Prostate gland (tissue), 2 donors: ENCODE results near the gene ZNF616. TPM values are rescaled to one million over a fixed set of nuclear protein-coding genes. Genes with fewer than 3 reads are reported as not detected.

Experiments used
- DNase-seq: peaks from one replicate; pipeline ENCODE4 v3.0.0-alpha.2; 2019; ENCODE audit warnings: low spot score
- H3K27ac ChIP-seq, 2 donors: fragments of 200-600 bp; sonication (generic); 2 replicates each; pipeline ENCODE4 v1.5.1; 2017 to 2019
- H3K27me3 ChIP-seq: fragments of 200-600 bp; sonication (generic); replicated peaks from 2 replicates; pipeline ENCODE4 v1.5.1; 2019; ENCODE audit not compliant: insufficient read depth
- H3K36me3 ChIP-seq, 2 donors: fragments of 200-600 bp; sonication (generic); 1 replicate in 1 of 2; 2 replicates in 1 of 2; pipeline versions ENCODE4 v1.5.1 to v1.8.1; 2017 to 2019
- H3K4me1 ChIP-seq: fragments of 200-600 bp; sonication (generic); replicated peaks from 2 replicates; pipeline ENCODE4 v1.5.1; 2019
- H3K4me3 ChIP-seq, 2 donors: fragments of 200-600 bp; sonication (generic); 2 replicates each; pipeline ENCODE4 v1.5.1; 2017 to 2019
- H3K9me3 ChIP-seq: fragments of 200-600 bp; sonication (generic); 2 replicates; pipeline ENCODE4 v1.5.1; 2017
- POLR2A ChIP-seq: fragments of 450-650 bp; IDR thresholded peaks from one replicate; pipeline ENCODE4 v1.6.1; 2016; ENCODE audit warnings: antibody characterized with exemption, mild to moderate bottlenecking
- POLR2AphosphoS5 ChIP-seq: sonication (generic); formaldehyde crosslinking; IDR thresholded peaks from one replicate; pipeline ENCODE4 v1.6.1; 2017; ENCODE audit warnings: antibody characterized with exemption
- WGBS: methylation state at CpG from one replicate; pipeline ENCODE4 v1.1.5; 2018; 5-methylcytosine and 5-hydroxymethylcytosine counted together
- intact Hi-C: fragments of 100-400 bp; cut with DNase I; formaldehyde crosslinking; loops from one replicate; pipeline ENCODE4 v1.14.2; 2022
- total RNA-seq, 2 donors: library from RNA; depleted of rRNA; stranded (reverse); fragments of >200 nt; gene quantifications; one replicate each; pipeline ENCODE4 v1.1.0, GENCODE V29; 2016
- TF ChIP-seq, protein P1 (sequence below), 4 experiments: fragments of 200-600 bp in 2 of 4; fragments of 450-650 bp in 2 of 4; sonication (generic) in 2 of 4; IDR thresholded peaks; 1 replicate in 3 of 4; 2 replicates in 1 of 4; pipeline ENCODE4 v1.5.1; 2016 to 2019; ENCODE audit warnings: antibody characterized with exemption in 4 of 4, mild to moderate bottlenecking in 2 of 4, moderate library complexity in 2 of 4

ZNF616 gene
- total RNA-seq, 2 donors from 2014 or later: 9.1 to 13.7 TPM

DNA sequence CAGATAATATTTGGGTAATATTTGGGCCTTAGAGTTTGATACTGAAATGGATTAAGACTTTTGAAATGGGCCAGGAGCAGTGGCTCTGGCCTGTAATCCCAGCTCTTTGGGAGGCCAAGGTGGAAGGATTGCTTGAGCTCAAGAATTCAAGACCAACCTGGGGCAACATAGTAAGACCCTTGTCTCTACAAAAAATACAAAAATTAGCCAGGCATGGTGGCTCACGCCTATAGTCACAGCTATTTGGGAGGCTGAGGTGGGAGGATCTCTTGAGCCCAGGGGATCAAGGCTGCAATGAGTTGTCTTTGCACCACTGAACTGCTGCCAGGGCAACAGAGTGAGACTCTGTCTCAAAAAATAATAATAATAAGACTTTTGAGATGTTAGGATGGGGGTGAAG, 32.6 kb upstream of the ZNF616 start:
- TF ChIP-seq POLR2A (no peak), POLR2AphosphoS5 (no peak)
- TF ChIP-seq, protein P1, sequence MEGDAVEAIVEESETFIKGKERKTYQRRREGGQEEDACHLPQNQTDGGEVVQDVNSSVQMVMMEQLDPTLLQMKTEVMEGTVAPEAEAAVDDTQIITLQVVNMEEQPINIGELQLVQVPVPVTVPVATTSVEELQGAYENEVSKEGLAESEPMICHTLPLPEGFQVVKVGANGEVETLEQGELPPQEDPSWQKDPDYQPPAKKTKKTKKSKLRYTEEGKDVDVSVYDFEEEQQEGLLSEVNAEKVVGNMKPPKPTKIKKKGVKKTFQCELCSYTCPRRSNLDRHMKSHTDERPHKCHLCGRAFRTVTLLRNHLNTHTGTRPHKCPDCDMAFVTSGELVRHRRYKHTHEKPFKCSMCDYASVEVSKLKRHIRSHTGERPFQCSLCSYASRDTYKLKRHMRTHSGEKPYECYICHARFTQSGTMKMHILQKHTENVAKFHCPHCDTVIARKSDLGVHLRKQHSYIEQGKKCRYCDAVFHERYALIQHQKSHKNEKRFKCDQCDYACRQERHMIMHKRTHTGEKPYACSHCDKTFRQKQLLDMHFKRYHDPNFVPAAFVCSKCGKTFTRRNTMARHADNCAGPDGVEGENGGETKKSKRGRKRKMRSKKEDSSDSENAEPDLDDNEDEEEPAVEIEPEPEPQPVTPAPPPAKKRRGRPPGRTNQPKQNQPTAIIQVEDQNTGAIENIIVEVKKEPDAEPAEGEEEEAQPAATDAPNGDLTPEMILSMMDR (IDR thresholded peaks at IDR 0.05): no peak
- Histone ChIP-seq H3K27me3 (no peaks in the 10 kb centered on the region), H3K9me3 (no peaks in the 10 kb centered on the region), H3K4me1 (no peaks in the 10 kb centered on the region), H3K4me3 (no peak overlapping the region), H3K27ac (peak overlapping the region in 1 of 2 donors; percentile 86), H3K36me3 (no peaks in the 10 kb centered on the region)
- intact Hi-C loops: no loop called here
- DNase-seq: no peak
- WGBS: 100% methylated on average over 1 of the region's 1 CpG

DNA sequence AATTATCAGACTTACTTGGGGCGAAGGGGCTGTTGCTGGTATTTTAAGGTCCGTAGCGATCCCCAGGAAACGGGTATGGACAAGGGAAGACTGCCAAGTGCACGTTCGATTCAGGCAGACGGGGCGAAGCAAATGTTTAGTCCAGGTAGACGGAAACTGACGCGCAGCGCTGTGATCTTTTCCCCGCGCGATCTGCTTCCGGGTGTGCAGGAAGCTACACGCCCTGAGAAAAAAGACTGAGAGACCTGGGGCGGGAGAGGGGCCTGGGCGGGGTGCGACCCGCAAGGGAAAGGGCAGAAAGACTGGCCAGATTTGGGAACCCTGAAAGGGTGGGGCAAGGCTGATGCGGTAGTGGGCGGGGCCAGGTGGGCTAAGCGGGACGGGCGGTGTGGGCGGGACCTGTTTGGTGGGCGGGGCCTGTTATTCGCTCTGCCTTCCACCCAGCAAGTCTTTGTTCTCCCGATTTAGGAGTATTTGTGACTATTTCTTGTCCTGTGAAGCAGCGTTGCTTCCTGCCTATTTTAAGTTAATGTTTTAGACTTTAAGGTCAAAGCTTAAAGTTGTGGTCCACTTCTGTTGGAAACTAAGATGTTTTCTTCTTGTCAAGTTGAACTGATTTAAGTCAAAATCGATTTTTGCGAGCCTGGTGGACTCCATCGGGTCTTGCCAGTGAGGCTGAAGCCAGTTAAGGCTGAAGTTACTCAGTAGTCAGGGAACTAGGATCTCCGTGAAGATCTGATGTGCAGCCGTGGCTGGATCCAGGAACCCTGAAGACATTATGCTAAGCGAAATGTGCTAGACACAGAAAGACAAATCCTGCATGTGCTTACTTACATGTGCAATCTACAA, 31.8 kb upstream of the ZNF616 start, which contains the start of gene ZNF836:
TSS of gene ZNF836 (minus strand) at position 301 of the 849 bp plus-strand sequence. CDS start 3,549 bp downstream, outside the sequence.
- Histone ChIP-seq H3K27me3 (no peaks in the 10 kb centered on the region), H3K27ac (peak within 1 kb of the TSS; percentile 86 to 90), H3K9me3 (no peaks in the 10 kb centered on the region), H3K36me3 (no peaks in the 10 kb centered on the region), H3K4me3 (peak within 1 kb of the TSS; percentile 73 to 77), H3K4me1 (no peaks in the 10 kb centered on the region)
- TF ChIP-seq, protein P1 (IDR thresholded peaks at IDR 0.05): no peak
- TF ChIP-seq POLR2A: peak; percentile 61
- TF ChIP-seq POLR2AphosphoS5: peak; percentile 66
- DNase-seq: peak; percentile 92
- WGBS: 3% methylated on average over 37 of the region's 37 CpGs
- intact Hi-C loops: loop anchor here (2.0 kb wide), 1 partner anchor 31 kb away; no protein-coding TSS in a partner anchor

DNA sequence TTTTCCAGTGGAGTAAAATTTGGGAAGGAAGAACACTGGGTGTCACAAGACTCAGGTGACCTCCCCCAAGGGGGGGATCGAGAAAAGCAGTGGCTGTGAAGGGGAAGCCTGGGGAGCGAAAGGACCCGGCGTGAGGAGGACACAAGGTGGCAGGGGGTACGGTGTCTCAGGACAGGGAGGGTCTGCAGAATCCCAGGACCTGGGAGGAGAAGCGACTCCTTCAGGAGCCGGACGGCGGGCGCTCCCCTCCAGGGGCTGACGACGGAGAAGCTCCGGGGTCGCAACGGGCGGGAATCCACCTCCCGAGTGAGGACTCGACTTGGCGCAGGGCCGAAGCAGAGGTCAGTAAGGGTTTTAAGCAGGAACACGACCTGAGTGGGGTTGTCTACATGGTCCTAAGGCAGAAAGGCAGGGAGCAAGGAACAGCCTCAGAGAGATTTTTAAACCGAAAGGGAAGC, 31.2 kb upstream of the ZNF616 start:
- H3K9me3 ChIP-seq: no peaks in the 10 kb centered on the region
- no peaks in the 10 kb centered on the region for H3K4me1 ChIP-seq
- H3K4me3 ChIP-seq: peak overlapping the region; percentile 73 to 77
- H3K36me3 ChIP-seq: no peaks in the 10 kb centered on the region
- WGBS: under 1% methylated on average over 22 of the region's 22 CpGs
- H3K27ac ChIP-seq: peak overlapping the region; percentile 86 to 90
- no peaks in the 10 kb centered on the region for H3K27me3 ChIP-seq
- no peak for DNase-seq
- intact Hi-C loops: loop anchor here (2.0 kb wide), 1 partner anchor 30 kb away; no protein-coding TSS in a partner anchor
- no peak for TF ChIP-seq POLR2A
- TF ChIP-seq, protein P1 (IDR thresholded peaks at IDR 0.05): no peak
- no peak for TF ChIP-seq POLR2AphosphoS5

DNA sequence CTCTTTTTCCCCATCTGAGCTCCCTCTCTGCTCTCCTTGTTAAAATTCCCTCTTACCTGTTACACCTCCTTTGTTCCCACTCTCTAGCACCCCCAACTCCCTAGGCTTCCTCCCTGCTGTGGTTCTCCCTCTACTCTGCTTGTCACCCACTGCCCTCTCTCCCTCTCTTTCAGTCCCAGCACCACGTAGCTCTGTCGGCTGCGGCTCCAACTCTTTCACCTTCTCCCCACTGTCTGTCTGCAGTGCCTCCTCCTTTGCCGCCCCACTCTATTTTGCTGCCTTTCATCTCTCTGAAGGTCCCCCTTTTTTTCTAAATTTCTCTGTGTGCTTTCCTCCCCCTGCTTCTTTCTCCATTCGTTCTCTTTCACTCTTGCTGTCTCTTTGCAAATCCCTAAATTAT, 30.6 kb upstream of the ZNF616 start:
- H3K27ac ChIP-seq: peak overlapping the region; percentile 86 to 90
- no peaks in the 10 kb centered on the region for H3K36me3 ChIP-seq
- WGBS: 7% methylated on average over 5 of the region's 5 CpGs
- H3K27me3 ChIP-seq: no peaks in the 10 kb centered on the region
- H3K4me3 ChIP-seq: peak overlapping the region; percentile 73 to 77
- TF ChIP-seq, protein P1 (IDR thresholded peaks at IDR 0.05): no peak
- TF ChIP-seq POLR2A (no peak), POLR2AphosphoS5 (no peak)
- H3K9me3 ChIP-seq: no peaks in the 10 kb centered on the region
- intact Hi-C loops: loop anchor here (2.0 kb wide), 1 partner anchor 30 kb away; no protein-coding TSS in a partner anchor
- no peaks in the 10 kb centered on the region for H3K4me1 ChIP-seq
- no peak for DNase-seq
